ENCODE results near the gene PDHB. TPM values are rescaled to one million over a fixed set of nuclear protein-coding genes. Genes with fewer than 3 reads are reported as not detected.

PDHB gene
- total and polyA plus RNA-seq, 10 of the 15 experiments (the other 5 are each of a cell fraction or from before 2014, with no cell fraction given), result 62.9 to 224 (median 93.2) TPM

DNA sequence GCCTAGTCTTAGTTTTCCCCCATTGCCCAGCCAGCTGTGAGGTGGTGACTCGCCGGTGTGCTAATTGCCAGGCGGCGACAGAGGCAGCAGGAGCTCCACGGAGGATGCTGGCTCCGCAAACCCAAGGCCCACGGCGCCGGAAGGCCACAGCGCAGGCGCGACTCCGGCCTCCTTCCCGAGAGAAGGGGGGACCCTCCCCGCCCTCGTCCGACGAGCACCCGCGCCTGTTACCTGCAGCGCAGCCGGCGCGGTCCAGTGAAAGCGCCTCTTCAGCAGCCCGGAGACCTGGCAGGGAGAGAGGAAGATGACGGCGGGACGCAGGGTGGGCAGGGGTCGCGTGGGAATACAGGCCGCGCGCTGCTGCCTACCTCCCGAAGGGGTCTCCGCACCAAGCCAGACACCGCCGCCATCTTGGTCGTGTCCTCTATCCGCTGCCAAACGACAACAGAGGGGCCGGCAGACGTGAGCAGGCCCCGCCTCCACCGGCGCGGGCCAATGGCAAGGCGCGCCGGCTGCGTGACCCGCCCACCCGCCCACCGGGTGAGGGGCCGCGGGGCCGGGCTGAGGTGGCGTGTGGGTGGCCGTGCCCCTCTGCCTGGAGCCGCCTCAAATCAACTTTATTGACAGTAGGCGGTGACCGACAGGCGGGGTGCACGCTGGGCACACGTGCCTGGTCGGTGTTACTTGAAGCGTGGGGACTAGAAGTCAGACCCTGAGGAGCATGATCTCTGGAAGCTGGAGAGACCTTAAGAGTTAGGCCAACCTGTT lies at the start of gene PDHB (continued):
- TF ChIP-seq PML (IDR thresholded peaks at IDR 0.05; ENCODE audit: low read length) (0 out of 2 replicates have a peak, but pooled peaks have one; percentile 76), MLLT1 (IDR thresholded peaks at IDR 0.05) (0 out of 2 replicates have a peak, but pooled peaks have one; percentile 43), POLR2A (IDR thresholded peaks at IDR 0.05; ENCODE audit: low read depth, low read length) (peak; percentile 99), MAX (IDR thresholded peaks at IDR 0.05; ENCODE audit: low read depth, low read length) (peak; percentile 85), NR2F1 (conservative IDR thresholded peaks at IDR 0.05) (0 out of 2 replicates have a peak, but pooled peaks have one; percentile 30), IRF4 (IDR thresholded peaks at IDR 0.05; ENCODE audit: low read depth, low read length) (no peak), IKZF1 (conservative IDR thresholded peaks at IDR 0.05) (peak; percentile 80; the same call in 1 of the 2 replicates), HDGF (IDR thresholded peaks at IDR 0.05) (peak; percentile 90), POU2F2 (IDR thresholded peaks at IDR 0.05; ENCODE audit: borderline replicate concordance, low read depth, low read length) (peak; percentile 16; the same call in 2 of the 3 replicates), POLR2AphosphoS2 (IDR thresholded peaks at IDR 0.05; ENCODE audit: low read depth, low read length) (peak; percentile 87), POLR2AphosphoS5 (IDR thresholded peaks at IDR 0.05; ENCODE audit: low read length) (peak; percentile 83), DPF2 (IDR thresholded peaks at IDR 0.05) (peak; percentile 76; the same call in 1 of the 2 replicates), RUNX3 (IDR thresholded peaks at IDR 0.05; ENCODE audit: low read length) (0 out of 2 replicates have a peak, but pooled peaks have one; percentile 28), ZNF384 (IDR thresholded peaks at IDR 0.05; ENCODE audit: borderline replicate concordance, low read depth, low read length) (no peak), SMAD5 (IDR thresholded peaks at IDR 0.05; ENCODE audit: low read depth) (0 out of 2 replicates have a peak, but pooled peaks have one; percentile 50), SUPT20H (IDR thresholded peaks at IDR 0.05; ENCODE audit: borderline replicate concordance, control insufficient read depth, low read depth, low read length) (no peak), SMARCA5 (IDR thresholded peaks at IDR 0.05) (no peak), NBN (IDR thresholded peaks at IDR 0.05) (peak; percentile 86)
- TF ChIP-seq, protein P1, sequence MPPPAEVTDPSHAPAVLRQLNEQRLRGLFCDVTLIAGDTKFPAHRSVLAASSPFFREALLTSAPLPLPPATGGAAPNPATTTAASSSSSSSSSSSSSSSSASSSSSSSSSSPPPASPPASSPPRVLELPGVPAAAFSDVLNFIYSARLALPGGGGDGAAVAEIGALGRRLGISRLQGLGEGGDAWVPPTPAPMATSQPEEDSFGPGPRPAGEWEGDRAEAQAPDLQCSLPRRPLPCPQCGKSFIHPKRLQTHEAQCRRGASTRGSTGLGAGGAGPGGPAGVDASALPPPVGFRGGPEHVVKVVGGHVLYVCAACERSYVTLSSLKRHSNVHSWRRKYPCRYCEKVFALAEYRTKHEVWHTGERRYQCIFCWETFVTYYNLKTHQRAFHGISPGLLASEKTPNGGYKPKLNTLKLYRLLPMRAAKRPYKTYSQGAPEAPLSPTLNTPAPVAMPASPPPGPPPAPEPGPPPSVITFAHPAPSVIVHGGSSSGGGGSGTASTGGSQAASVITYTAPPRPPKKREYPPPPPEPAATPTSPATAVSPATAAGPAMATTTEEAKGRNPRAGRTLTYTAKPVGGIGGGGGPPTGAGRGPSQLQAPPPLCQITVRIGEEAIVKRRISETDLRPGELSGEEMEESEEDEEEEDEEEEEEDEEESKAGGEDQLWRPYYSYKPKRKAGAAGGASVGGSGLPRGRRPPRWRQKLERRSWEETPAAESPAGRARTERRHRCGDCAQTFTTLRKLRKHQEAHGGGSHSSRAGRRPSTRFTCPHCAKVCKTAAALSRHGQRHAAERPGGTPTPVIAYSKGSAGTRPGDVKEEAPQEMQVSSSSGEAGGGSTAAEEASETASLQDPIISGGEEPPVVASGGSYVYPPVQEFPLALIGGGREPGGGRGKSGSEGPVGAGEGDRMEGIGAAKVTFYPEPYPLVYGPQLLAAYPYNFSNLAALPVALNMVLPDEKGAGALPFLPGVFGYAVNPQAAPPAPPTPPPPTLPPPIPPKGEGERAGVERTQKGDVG (CRISPR knock-in tag; IDR thresholded peaks at IDR 0.05), result no peak
- TF ChIP-seq, protein P2, sequence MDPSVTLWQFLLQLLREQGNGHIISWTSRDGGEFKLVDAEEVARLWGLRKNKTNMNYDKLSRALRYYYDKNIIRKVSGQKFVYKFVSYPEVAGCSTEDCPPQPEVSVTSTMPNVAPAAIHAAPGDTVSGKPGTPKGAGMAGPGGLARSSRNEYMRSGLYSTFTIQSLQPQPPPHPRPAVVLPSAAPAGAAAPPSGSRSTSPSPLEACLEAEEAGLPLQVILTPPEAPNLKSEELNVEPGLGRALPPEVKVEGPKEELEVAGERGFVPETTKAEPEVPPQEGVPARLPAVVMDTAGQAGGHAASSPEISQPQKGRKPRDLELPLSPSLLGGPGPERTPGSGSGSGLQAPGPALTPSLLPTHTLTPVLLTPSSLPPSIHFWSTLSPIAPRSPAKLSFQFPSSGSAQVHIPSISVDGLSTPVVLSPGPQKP (IDR thresholded peaks at IDR 0.05; ENCODE audit: low read depth, low read length), result peak; percentile 33; the same call in 1 of the 2 replicates
- TF ChIP-seq, protein P3, sequence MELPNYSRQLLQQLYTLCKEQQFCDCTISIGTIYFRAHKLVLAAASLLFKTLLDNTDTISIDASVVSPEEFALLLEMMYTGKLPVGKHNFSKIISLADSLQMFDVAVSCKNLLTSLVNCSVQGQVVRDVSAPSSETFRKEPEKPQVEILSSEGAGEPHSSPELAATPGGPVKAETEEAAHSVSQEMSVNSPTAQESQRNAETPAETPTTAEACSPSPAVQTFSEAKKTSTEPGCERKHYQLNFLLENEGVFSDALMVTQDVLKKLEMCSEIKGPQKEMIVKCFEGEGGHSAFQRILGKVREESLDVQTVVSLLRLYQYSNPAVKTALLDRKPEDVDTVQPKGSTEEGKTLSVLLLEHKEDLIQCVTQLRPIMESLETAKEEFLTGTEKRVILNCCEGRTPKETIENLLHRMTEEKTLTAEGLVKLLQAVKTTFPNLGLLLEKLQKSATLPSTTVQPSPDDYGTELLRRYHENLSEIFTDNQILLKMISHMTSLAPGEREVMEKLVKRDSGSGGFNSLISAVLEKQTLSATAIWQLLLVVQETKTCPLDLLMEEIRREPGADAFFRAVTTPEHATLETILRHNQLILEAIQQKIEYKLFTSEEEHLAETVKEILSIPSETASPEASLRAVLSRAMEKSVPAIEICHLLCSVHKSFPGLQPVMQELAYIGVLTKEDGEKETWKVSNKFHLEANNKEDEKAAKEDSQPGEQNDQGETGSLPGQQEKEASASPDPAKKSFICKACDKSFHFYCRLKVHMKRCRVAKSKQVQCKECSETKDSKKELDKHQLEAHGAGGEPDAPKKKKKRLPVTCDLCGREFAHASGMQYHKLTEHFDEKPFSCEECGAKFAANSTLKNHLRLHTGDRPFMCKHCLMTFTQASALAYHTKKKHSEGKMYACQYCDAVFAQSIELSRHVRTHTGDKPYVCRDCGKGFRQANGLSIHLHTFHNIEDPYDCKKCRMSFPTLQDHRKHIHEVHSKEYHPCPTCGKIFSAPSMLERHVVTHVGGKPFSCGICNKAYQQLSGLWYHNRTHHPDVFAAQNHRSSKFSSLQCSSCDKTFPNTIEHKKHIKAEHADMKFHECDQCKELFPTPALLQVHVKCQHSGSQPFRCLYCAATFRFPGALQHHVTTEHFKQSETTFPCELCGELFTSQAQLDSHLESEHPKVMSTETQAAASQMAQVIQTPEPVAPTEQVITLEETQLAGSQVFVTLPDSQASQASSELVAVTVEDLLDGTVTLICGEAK (IDR thresholded peaks at IDR 0.05; ENCODE audit: borderline replicate concordance), result peak; percentile 94

Data from GM12878 (cell line).